K562 (cell line): ENCODE results near the gene AGRN. TPM values are rescaled to one million over a fixed set of nuclear protein-coding genes. Genes with fewer than 3 reads are reported as not detected.

ENCODE experiments used
- ATAC-seq: fragments of 200-7000 bp; cut with Tn5 transposase; 3 replicates; pipeline ENCODE4 v1.9.1; 2020; ENCODE audit warnings: moderate library complexity
- BruUV-seq: library from RNA; stranded (reverse); fragments of 400-500 nt; replicated peaks from 2 replicates; lab custom pipeline; 2021; lab: Mats Ljungman, UMichigan
- CTCF ChIA-PET: fragments of 300-600 bp; formaldehyde crosslinking; extraction: SDS; loops from one replicate; lab custom pipeline; 2021; ENCODE audit warnings: low intra/inter-chr PET ratio; lab: Yijun Ruan, JAX
- POLR2A ChIA-PET: fragments of 300-600, 350-650 bp; sonication (Branson Sonifier 250); formaldehyde crosslinking; extraction: SDS; loops from one replicate; lab custom pipeline; 2021; ENCODE audit warnings: antibody characterized with exemption, inconsistent platforms; lab: Yijun Ruan, JAX
- DNase-seq, 4 experiments: peaks; one replicate each; pipeline versions ENCODE4 v3.0.0 to v3.0.0-alpha.2; 2011 to 2018; ENCODE audit warnings: low spot score in 3 of 4, mixed read lengths in 3 of 4; ENCODE audit errors: extremely low read depth in 1 of 4
- FAIRE-seq: peaks from 2 replicates; lab custom pipeline; 2011; peaks lifted over from hg19 to GRCh38; lab: Jason Lieb, UNC
- H2AFZ ChIP-seq: 2 replicates; pipeline ENCODE4 v1.6.0; 2011; ENCODE audit warnings: low read depth, low read length, control low read depth, inconsistent platforms
- H3K27ac ChIP-seq: fragments of 200-600 bp; 3 replicates; pipeline ENCODE4 v1.8.0; 2011; ENCODE audit warnings: low read depth, mild to moderate bottlenecking, control low read depth, inconsistent platforms, low read length, moderate library complexity, mixed read lengths; ENCODE audit errors: extremely low read depth
- H3K27me3 ChIP-seq, 2 experiments: fragments of 300-600 bp in 1 of 2; 2 replicates in 1 of 2; 3 replicates in 1 of 2; pipeline versions ENCODE4 v1.6.0 to v1.8.0; 2011; ENCODE audit warnings: inconsistent platforms in 2 of 2, low read length in 2 of 2, mild to moderate bottlenecking in 1 of 2, mixed read lengths in 1 of 2, moderate library complexity in 1 of 2; ENCODE audit not compliant: control insufficient read depth in 2 of 2, insufficient read depth in 2 of 2
- H3K36me3 ChIP-seq: fragments of 300-600 bp; 3 replicates; pipeline ENCODE4 v1.8.0; 2011; ENCODE audit warnings: mild to moderate bottlenecking, low read length, inconsistent platforms; ENCODE audit not compliant: control insufficient read depth, insufficient read depth
- H3K4me1 ChIP-seq, 2 experiments: fragments of 200-600 bp in 1 of 2; replicated peaks in 1 of 2; 2 replicates in 1 of 2; 3 replicates in 1 of 2; pipeline versions ENCODE4 v1.5.1 to v1.8.0; 2011; ENCODE audit warnings: inconsistent platforms in 2 of 2, low read length in 2 of 2, mild to moderate bottlenecking in 1 of 2, mixed read lengths in 1 of 2, moderate library complexity in 1 of 2; ENCODE audit not compliant: control insufficient read depth in 2 of 2, insufficient read depth in 2 of 2
- H3K4me2 ChIP-seq: 2 replicates; pipeline ENCODE4 v1.6.1; 2011; ENCODE audit warnings: low read length, control low read depth, inconsistent platforms, mixed read lengths; ENCODE audit not compliant: insufficient read depth
- H3K4me3 ChIP-seq: fragments of 200-600 bp; sonication (generic), shearing (Covaris generic); 2 replicates; pipeline ENCODE4 v1.5.1; 2016; ENCODE audit warnings: control low read depth, inconsistent platforms
- H3K79me2 ChIP-seq: fragments of 200-600 bp; 3 replicates; pipeline ENCODE4 v1.8.0; 2011; ENCODE audit warnings: low read length, inconsistent platforms; ENCODE audit not compliant: control insufficient read depth, insufficient read depth
- H3K9ac ChIP-seq, 2 experiments: 2 replicates each; pipeline versions ENCODE4 v1.6.0 to v1.6.1; 2011; ENCODE audit warnings: low read depth in 2 of 2, low read length in 2 of 2, control low read depth in 1 of 2, inconsistent platforms in 1 of 2, mild to moderate bottlenecking in 1 of 2, mixed read lengths in 1 of 2; ENCODE audit not compliant: insufficient read depth in 1 of 2
- H3K9me1 ChIP-seq: one replicate; pipeline ENCODE4 v1.6.0; 2011; ENCODE audit warnings: inconsistent platforms, mild to moderate bottlenecking, low read length, moderate library complexity; ENCODE audit not compliant: control insufficient read depth, insufficient read depth
- H3K9me3 ChIP-seq: replicated peaks from 2 replicates; pipeline ENCODE4 v1.5.1; 2011; ENCODE audit warnings: low read depth, low read length, inconsistent platforms; ENCODE audit not compliant: control insufficient read depth, insufficient read depth
- H4K20me1 ChIP-seq: replicated peaks from 2 replicates; pipeline ENCODE4 v1.6.1; 2011; ENCODE audit warnings: low read length, inconsistent platforms, mixed read lengths; ENCODE audit not compliant: control insufficient read depth, insufficient read depth
- CREB3 ChIP-seq: fragments of 450-650 bp; conservative IDR thresholded peaks from 2 replicates; pipeline ENCODE4 v1.6.1; 2016; ENCODE audit warnings: missing genetic modification characterization, low read depth, mild to moderate bottlenecking, missing compliant biosample characterization, moderate library complexity
- DIDO1 ChIP-seq: fragments of 450-650 bp; IDR thresholded peaks from 2 replicates; pipeline ENCODE4 v1.6.1; 2016; ENCODE audit warnings: low read depth, missing biosample characterization, missing genetic modification characterization
- FUS ChIP-seq: fragments of 200-400 bp; formaldehyde crosslinking; optimal IDR thresholded peaks from 2 replicates; pipeline ENCODE3; 2017; ENCODE audit warnings: low read depth, low read length
- MYNN ChIP-seq, 2 experiments: sonication (generic); formaldehyde crosslinking in 1 of 2; IDR thresholded peaks; 2 replicates each; pipeline versions ENCODE4 v1.5.0 to v1.6.1; 2016 to 2020; ENCODE audit warnings: antibody characterized with exemption in 1 of 2, missing genetic modification reagents in 1 of 2
- RBM15 ChIP-seq: fragments of 200-400 bp; formaldehyde crosslinking; IDR thresholded peaks from 2 replicates; pipeline ENCODE4 v1.6.1; 2018; ENCODE audit warnings: mild to moderate bottlenecking, low read length, moderate library complexity; ENCODE audit not compliant: insufficient read depth
- RFX5 ChIP-seq: IDR thresholded peaks from 2 replicates; pipeline ENCODE4 v1.6.1; 2011; ENCODE audit warnings: low read depth, mild to moderate bottlenecking, improper control_type of control experiment, low read length
- TAF7 ChIP-seq: fragments of 450-650 bp; IDR thresholded peaks from 2 replicates; pipeline ENCODE4 v1.6.1; 2016; ENCODE audit warnings: missing genetic modification characterization, missing compliant biosample characterization
- TGIF2 ChIP-seq: sonication (generic); formaldehyde crosslinking; IDR thresholded peaks from 2 replicates; pipeline ENCODE4 v1.8.1; 2022; ENCODE audit warnings: mild to moderate bottlenecking, missing genetic modification reagents, moderate library complexity
- ZNF699 ChIP-seq: fragments of 250-450 bp; sonication (Bioruptor Pico); IDR thresholded peaks from 2 replicates; pipeline ENCODE4 v1.8.0; 2021; ENCODE audit warnings: mild to moderate bottlenecking, moderate library complexity; ENCODE audit not compliant: insufficient replicate concordance
- WGBS: fragments of 100-300 bp; shearing (Covaris generic); methylation state at CpG from one replicate; pipeline ENCODE4 v1.1.6; 2016; ENCODE audit warnings: low coverage, mixed read lengths; ENCODE audit not compliant: insufficient coverage; ENCODE audit errors: missing lambda C conversion rate; 5-methylcytosine and 5-hydroxymethylcytosine counted together
- in situ Hi-C: fragments of 300-500 bp; cut with MboI; formaldehyde crosslinking; loops from 4 replicates; pipeline ENCODE4 v1.15.0; 2018; ENCODE audit warnings: inconsistent platforms, mixed read lengths
- intact Hi-C: fragments of 100-400 bp; cut with micrococcal nuclease; formaldehyde crosslinking; loops from 2 replicates; pipeline ENCODE4 v1.14.2; 2022
- polyA plus RNA-seq, 8 experiments: library from polyadenylated mRNA; depleted of rRNA in 4 of 8; stranded (reverse) in 5 of 8; unstranded in 3 of 8; fragments of >200 nt; fragmentation: Nextera tagmentation in 2 of 8; fragmentation: Illumina TruSeq in 1 of 8; extraction: Ambion mirVana in 2 of 8; extraction: Trizol in 1 of 8; gene quantifications; 2 replicates each; pipeline versions ENCODE4 v1.2.1 to v1.2.3, GENCODE V29; 2011 to 2014; ENCODE audit warnings: inconsistent platforms in 1 of 8, missing spikeins in 1 of 8
- total RNA-seq, 7 experiments: library from RNA; depleted of rRNA in 6 of 7; stranded (reverse); fragments of >200 nt in 6 of 7; fragmentation: Illumina TruSeq in 2 of 7; extraction: Trizol in 2 of 7; gene quantifications; 2 replicates each; pipeline versions ENCODE4 v1.2.1 to v1.2.3, GENCODE V29; 2011 to 2021; ENCODE audit warnings: low replicate concordance in 1 of 7
- TF ChIP-seq, protein P1 (sequence below): fragments of 450-650 bp; IDR thresholded peaks from 2 replicates; pipeline ENCODE4 v1.6.1; 2017; ENCODE audit warnings: antibody characterized with exemption, mild to moderate bottlenecking
- TF ChIP-seq, protein P2 (sequence below): IDR thresholded peaks from 3 replicates; pipeline ENCODE4 v1.6.1; 2011; ENCODE audit warnings: borderline replicate concordance, mild to moderate bottlenecking; ENCODE audit not compliant: insufficient read length, insufficient read depth

Gene AGRN
- total and polyA plus RNA-seq, 9 of the 15 experiments (the other 6 are each of a cell fraction or from before 2014, with no cell fraction given), result 0.04 to 111 (median 18.1) TPM

- DNase-seq (no peak), ATAC-seq (no peak), FAIRE-seq (no peak)
- Histone ChIP-seq H3K36me3 (peaks cover 68% of the 10 kb centered on the region; the same call in 2 of the 3 replicates), H4K20me1 (peaks cover 9% of the 10 kb centered on the region), H3K79me2 (no peaks in the 10 kb centered on the region; the same call in 2 of the 3 replicates), H3K4me1 (peaks cover 8 to 69% of the 10 kb centered on the region in 2 experiments; a peak in 4 of 5 replicates), H3K9me1 (no peaks in the 10 kb centered on the region), H3K9me3 (no peaks in the 10 kb centered on the region), H3K9ac (no peak overlapping the region), H3K27ac (no peak overlapping the region), H3K4me2 (no peak overlapping the region), H2AFZ (no peak overlapping the region), H3K27me3 (no peaks in the 10 kb centered on the region), H3K4me3 (no peak overlapping the region)
- POLR2A ChIA-PET, result interaction anchor here (1.2 kb wide), 1 partner anchor 14 kb away, joined by 3 read pairs; no protein-coding TSS in a partner anchor
- in situ Hi-C loops, result no loop called here
- intact Hi-C loops, result no loop called here
- TF ChIP-seq RFX5 (no peak), MYNN (IDR thresholded peaks at IDR 0.05) (no peak), MYNN (CRISPR knock-in tag; IDR thresholded peaks at IDR 0.05) (no peak), RBM15 (no peak), ZNF699 (CRISPR knock-in tag) (no peak), CREB3 (no peak), TGIF2 (no peak), DIDO1 (no peak), TAF7 (tag) (no peak), FUS (no peak)
- TF ChIP-seq, protein P1, sequence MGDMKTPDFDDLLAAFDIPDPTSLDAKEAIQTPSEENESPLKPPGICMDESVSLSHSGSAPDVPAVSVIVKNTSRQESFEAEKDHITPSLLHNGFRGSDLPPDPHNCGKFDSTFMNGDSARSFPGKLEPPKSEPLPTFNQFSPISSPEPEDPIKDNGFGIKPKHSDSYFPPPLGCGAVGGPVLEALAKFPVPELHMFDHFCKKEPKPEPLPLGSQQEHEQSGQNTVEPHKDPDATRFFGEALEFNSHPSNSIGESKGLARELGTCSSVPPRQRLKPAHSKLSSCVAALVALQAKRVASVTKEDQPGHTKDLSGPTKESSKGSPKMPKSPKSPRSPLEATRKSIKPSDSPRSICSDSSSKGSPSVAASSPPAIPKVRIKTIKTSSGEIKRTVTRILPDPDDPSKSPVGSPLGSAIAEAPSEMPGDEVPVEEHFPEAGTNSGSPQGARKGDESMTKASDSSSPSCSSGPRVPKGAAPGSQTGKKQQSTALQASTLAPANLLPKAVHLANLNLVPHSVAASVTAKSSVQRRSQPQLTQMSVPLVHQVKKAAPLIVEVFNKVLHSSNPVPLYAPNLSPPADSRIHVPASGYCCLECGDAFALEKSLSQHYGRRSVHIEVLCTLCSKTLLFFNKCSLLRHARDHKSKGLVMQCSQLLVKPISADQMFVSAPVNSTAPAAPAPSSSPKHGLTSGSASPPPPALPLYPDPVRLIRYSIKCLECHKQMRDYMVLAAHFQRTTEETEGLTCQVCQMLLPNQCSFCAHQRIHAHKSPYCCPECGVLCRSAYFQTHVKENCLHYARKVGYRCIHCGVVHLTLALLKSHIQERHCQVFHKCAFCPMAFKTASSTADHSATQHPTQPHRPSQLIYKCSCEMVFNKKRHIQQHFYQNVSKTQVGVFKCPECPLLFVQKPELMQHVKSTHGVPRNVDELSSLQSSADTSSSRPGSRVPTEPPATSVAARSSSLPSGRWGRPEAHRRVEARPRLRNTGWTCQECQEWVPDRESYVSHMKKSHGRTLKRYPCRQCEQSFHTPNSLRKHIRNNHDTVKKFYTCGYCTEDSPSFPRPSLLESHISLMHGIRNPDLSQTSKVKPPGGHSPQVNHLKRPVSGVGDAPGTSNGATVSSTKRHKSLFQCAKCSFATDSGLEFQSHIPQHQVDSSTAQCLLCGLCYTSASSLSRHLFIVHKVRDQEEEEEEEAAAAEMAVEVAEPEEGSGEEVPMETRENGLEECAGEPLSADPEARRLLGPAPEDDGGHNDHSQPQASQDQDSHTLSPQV, result no peak
- TF ChIP-seq, protein P2, sequence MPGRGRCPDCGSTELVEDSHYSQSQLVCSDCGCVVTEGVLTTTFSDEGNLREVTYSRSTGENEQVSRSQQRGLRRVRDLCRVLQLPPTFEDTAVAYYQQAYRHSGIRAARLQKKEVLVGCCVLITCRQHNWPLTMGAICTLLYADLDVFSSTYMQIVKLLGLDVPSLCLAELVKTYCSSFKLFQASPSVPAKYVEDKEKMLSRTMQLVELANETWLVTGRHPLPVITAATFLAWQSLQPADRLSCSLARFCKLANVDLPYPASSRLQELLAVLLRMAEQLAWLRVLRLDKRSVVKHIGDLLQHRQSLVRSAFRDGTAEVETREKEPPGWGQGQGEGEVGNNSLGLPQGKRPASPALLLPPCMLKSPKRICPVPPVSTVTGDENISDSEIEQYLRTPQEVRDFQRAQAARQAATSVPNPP, result no peak
- BruUV-seq, result no TSS peak
- 93% methylated on average over 21 of the region's 27 CpGs for WGBS
- CTCF ChIA-PET, result no interaction called here
Measured at GRCh38 chr1:1043411-1043810, 23.5 kb downstream of the AGRN start.
